ENCODE data around the gene ARID3B.
"Not testable (repeated sequence)": the region's sequence is repeated elsewhere in the genome, so short reads cannot be mapped to it uniquely, and the experiment has no call there.

ARID3B gene

DNA sequence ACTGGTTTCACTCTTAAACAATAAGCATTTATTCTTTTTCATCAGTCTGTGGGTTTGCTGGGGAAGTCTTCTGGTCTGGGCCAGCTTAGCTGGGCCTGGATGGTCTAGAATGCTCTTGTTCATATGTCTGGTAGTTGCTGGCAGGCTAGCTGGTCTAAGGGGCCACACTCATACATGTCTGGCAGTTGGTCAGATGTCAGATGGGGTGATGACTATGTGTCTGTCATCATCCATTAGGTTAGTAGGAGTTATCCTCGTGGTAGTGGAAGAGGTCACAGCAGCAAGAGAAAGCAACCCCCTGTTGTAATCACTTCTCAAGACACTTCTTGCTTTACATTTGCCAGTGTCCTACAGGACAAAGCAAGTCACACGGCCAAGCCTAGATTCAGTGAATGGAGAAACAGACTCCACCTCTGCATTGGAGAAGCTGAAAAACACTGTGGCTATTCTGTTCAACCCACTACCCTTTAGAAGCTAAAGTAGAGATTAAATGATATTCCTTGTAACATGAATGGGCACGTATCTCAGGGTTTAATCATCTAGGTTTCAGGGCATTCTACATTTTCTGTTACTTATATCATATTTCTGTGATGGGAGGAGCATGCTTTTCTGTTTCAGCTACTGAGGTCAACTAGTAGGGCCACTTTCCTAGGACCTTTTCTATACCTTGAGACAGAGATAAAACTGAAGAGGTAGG lies 5.5 kb upstream of the ARID3B start:
- in situ Hi-C loops (cut with MboI; ENCODE audit: low sequenced_read_pairs) = no loop called here

DNA sequence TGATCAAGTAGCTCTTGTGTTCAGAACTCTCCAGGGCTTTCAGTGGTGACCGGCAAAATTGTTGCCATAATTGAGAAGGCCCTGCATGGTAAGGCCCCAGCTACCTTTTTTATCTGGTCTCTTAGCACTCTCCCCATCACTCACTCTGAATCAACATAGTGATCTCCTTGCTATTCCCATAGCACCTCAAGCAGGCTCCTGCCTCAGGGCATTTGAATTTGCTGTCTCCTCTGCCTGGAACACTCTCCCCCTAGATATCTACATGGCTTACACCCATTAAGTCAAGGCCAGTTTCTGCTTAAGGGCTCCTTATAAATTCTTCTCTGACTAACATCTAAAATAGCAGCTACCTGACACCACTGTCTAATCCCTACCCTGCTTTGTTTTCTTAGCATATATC lies 3.3 kb upstream of the ARID3B start:
- in situ Hi-C loops (cut with MboI; ENCODE audit: low sequenced_read_pairs) = no loop called here

DNA sequence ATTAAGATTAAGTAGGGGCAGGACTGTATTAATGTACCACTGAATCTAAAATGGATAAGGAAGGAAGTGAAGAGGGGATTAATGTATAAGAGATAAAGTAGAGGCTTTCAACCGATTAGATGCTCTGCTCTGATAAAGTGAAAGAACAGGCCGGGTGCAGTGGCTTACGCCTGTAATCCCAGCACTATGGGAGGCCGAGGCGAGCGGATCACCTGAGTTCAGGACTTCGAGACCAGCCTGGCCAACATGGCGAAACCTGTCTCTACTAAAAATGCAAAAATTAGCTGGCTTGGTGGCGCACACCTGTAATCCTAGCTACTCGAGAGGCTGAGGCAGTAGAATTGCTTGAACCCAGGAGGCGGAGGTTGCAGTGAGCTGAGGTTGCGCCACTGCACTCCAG lies 1.5 kb upstream of the ARID3B start:
- in situ Hi-C loops (cut with MboI; ENCODE audit: low sequenced_read_pairs) = not testable (repeated sequence)

DNA sequence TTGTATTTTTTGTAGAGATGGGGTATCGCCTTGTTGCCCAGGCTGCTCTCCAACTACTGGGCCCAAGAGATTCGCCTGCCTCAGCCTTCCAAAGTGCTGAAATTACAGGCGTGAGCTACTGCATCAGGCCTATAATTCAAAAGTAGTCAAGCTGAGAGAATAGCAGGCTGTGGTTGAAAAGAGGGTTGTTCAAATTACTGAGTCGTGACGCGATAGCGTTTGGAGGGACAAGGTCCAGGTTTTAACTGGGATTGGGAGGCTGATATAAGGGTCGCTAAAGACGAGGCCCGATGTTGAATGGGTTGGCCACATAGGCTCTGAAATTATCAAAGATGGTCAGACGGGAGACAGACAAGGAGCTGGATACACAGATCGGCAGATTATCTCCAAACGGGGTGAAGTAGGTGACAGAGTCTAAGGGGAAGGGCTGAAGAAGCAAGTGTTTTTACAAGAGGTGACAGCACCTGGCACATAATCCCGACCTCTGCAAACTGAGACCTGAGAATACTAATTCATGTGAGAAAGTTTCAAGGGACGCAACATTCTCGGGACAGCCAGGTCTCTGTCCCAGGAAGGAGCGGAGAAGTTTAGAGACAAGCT lies 759 bp upstream of the ARID3B start:
- in situ Hi-C loops (cut with MboI; ENCODE audit: low sequenced_read_pairs) = no loop called here

DNA sequence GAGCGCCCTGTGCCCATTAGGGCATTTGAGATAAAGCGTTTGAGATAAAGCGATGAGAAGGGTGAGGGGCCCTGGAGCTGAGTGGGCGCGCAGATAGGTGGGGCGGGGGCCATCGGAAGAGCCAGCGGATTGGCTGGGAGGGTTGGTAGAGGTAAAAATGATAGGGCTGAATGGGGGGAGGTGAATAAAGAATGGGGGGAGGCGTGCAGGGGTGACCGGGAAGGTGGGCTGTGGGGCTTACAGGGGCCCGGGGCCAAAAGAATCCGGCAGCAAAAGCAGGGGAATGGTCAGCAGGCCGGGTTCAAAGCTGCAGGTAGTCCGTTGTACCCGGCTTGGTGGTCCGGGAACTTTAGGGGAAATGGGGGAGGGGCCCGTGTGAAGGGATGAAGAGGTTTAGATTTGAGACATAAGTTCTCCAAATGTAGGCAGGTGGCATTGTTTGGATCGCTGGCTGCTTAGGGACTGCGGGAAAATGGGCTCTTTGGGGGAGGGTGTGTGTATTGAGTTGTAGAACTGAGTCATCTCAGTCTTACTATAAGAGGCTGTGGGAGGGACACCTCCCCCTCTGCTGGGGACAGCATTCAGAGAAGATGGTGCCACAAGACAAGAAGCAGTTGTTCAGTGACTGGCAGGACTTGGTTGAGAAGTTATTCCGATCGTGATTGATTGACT lies 610 bp downstream of the ARID3B start:
- in situ Hi-C loops (cut with MboI; ENCODE audit: low sequenced_read_pairs) = no loop called here

DNA sequence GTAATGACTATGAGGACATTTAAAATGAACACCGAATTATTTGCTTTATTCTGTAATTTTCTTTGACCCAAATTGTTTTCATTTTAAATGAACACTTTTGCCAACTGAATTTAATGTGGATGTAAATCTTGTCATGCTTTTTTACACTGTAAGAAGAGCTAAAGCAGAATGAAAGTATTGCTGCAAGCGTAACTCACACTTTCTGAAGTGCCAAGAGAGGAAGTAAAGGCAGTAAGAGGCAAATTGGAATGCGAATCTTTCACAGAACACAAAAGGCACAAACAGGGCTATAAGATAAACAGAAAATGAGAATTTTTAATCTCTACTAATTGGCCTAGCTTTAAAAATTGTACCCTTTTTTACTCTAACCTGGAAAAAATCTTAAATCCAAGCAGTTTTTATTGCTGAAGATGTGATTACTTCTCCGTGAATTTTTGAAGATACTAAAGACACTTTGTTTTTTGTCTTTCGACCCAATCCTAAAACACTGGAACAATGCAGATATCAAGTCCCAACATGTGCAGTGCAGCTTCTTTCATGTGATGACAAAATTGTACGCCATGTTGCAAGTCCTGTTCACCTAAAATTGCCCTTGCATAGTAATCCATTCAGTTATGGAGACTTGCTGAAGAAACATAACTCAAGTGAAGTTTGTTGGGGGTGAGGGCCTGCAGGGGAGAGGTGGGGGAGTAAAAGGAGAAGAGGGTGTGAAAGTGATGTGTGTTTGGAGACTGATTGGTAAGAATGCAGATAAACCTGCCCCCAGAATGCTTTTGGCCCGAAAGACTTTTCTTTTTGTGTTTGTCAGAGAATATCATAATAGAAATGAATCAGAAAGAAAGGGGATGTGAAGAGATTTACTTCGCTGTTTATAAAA lies 1.4 kb downstream of the ARID3B start:
- in situ Hi-C loops (cut with MboI; ENCODE audit: low sequenced_read_pairs) = no loop called here

DNA sequence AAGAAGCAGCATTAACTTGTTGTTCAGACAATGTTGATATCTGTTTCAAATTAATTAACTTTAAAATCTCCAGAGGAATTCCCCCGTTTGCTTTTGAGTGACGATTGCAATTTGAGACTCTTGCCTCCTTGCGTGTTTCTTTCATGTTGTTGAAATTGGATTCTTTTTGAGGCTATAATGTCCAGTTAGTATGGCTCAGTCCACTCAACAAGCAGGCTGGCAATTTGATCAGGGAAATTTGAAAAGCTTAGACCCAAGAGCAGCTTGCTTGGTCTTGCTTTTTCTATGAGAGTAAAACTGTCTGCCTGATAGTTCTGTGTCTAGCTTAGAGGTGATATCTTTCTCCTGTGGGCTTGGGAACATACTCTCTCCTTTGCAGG lies 2.0 kb downstream of the ARID3B start:
- in situ Hi-C loops (cut with MboI; ENCODE audit: low sequenced_read_pairs) = no loop called here

DNA sequence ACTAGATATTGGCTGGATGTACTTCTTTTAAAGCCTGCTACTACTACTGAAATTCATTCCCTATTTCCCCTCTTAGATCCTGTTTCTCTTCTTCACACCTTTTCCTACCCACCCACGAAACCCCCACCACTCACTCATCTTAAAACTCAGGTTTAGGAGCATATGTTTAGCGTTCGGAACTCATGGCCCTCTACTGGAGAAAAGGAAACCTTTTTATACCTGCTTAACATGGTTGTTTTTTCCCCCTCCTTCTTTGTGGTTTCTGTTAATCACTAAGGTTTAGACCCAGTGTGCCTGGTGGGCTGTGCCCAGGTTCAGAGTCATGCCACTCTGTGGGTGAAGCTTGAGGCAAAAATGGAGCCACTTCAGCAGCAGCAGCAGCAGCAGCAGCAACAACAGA lies 2.6 kb downstream of the ARID3B start:
- in situ Hi-C loops (cut with MboI; ENCODE audit: low sequenced_read_pairs) = no loop called here

DNA sequence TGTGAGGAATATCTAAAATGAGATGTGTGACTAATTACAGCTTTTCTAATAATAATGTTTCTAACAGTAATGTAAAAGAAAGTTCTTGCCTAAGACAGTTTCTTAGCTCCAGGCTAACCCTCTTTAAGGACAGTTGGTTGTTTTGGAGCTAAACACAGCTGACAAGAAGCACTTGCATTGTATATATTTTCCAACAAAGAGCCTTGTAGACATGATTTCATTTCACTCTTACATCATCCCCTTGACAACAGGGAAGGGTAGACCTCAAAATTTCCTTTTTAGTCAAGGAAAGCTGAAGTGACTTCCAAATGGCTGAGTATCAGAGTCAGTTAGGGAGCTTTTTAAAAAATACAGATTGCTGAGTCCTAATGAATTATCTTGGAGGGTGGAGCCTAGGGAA lies 4.1 kb downstream of the ARID3B start:
- in situ Hi-C loops (cut with MboI; ENCODE audit: low sequenced_read_pairs) = no loop called here

DNA sequence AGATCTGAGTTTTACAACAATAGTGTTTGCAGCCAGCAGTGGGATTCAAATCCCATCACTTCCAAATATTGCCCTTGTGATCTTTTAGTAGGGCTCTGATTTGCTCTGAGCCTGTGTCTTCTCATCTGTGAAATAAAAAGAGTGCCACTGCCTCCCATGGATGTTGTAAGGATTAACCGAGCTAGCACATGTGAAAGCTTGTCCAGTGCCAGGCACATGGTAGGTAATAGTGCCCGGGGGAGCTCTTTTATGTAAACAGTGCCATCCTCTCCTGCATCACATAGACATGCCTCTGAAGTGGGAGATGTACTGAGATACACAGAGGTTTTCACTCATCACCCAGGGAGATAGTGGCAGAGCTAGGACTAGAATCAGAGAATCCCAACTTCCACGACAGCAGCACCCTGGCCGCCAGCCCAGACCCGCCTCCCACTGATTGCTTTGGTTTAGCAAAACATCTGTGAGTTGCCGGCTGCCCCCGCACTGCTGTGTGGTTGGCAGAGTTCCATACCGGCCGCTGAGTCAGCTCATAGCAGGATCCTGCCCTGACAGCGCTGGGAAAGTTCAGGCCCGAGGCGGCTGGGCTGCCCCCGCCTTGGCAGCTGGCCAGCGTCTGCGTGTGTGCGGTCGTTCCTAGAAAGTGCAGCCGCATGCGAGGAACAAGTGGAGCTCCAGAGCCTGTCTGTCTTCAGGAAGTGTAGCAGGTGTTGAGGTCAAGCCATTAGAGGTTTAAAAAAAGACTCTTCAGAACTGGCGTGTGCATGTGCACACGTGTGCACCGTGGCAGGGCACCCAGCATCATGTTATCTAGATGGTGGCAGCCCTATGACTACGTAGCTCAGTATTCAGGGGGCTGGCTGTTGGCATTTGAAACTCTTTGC lies 5.0 kb downstream of the ARID3B start:
- in situ Hi-C loops (cut with MboI; ENCODE audit: low sequenced_read_pairs) = no loop called here

DNA sequence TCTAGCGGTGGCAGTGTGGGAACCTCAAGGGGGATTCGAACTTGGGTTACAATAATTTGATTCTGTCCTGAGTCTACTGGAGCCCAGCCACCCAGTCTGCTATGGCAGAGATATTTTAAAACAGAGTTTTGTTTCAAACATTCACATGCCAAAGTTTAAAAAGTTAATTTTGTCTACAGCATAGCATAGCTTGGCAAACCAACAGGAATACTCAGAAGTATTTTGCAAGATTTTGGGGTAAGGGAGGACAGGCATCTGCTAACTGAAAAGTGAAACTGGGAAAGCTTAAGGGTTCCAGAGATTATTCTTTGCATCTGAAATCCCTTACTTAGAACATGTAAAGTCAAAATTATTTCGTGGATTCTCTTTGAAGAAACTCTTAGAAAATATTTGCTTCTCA lies 6.6 kb downstream of the ARID3B start:
- in situ Hi-C loops (cut with MboI; ENCODE audit: low sequenced_read_pairs) = no loop called here

DNA sequence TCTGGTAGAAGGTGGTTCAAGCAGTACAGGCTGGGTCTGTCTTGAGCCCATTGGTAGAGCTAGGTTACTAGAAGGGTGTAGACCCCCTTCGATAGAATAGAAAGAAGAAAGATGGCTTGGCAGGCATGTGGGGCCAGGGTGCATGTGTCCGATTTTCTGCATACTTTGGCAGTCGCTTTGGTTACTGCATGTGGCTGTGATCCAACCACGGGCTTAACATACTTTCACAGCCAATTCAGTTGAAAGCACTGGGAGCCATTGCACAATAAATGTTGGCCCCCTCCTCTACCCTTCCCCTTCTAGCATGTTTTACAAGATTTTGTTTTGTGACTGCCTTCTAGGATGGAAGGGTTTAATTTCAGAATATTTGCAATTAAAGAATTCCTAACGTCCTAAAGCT lies 7.2 kb downstream of the ARID3B start:
- in situ Hi-C loops (cut with MboI; ENCODE audit: low sequenced_read_pairs) = no loop called here

DNA sequence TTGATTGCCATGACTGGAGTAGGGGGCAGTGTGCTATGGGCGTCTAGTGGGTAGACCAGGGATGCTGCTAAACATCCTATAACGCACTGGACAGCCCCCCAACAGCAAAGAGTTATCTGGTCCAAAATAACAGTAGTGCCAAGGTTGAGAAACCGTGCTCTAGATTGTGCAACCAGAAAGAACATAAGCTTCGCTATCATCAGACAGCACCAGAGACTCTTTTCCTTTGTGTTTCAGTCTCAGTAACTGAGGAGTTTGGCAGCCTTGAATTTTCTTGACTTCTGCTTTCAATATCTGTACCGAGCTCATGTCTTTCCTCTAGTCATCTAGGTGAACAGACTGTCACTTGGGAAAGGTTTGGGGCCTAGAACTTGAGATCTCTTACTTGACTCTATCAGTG lies 8.8 kb downstream of the ARID3B start:
- in situ Hi-C loops (cut with MboI; ENCODE audit: low sequenced_read_pairs) = no loop called here

DNA sequence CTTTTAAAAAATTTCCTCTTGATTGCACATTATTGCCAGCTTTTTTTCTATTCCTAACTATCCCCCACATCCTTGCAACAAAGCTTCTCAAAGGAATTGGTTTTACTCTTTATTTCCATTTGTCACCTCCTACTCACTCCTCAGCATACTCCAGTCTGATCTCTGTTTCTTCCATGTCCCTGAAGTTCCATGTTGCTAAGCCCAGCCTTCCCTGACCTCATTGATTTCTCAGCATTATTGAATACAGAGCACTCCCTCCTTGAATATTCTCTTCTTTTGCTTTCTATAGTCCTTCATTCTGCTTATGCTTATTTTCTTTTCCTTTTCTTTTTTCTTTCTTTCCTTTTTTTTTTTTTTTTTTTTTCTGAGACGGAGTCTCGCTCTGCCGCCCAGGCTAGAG lies 10.7 kb downstream of the ARID3B start:
- in situ Hi-C loops (cut with MboI; ENCODE audit: low sequenced_read_pairs) = no loop called here

DNA sequence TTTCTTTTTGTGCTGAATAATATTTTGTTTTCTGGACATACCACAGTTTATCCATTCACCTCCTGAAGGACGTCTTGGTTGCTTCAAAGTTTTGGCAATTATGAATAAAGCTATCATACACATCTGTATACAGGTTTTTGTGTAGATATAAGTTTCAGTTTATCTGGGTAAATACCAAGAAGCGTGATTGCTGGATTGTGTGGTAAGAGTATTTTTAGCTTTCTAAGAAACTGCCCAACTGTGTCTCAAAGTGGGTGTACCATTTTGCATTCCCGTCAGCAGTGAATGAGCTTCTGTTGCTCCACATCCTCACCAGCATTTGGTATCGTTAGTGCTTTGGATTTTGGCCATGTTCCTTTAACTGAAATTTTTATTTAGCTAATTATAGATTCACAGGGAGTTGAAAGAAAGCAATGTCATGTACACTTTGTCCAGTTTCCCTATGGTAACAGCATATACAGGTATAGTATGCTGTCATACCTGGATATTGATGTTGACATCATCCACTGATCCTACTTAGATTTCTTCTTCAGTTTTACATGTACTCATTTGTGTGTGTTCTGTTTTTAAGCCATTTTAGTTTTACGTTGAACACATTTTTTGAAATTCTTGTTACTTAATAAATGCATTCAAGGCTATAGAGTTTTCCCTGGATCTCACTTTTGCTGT lies 11.9 kb downstream of the ARID3B start:
- in situ Hi-C loops (cut with MboI; ENCODE audit: low sequenced_read_pairs) = no loop called here

DNA sequence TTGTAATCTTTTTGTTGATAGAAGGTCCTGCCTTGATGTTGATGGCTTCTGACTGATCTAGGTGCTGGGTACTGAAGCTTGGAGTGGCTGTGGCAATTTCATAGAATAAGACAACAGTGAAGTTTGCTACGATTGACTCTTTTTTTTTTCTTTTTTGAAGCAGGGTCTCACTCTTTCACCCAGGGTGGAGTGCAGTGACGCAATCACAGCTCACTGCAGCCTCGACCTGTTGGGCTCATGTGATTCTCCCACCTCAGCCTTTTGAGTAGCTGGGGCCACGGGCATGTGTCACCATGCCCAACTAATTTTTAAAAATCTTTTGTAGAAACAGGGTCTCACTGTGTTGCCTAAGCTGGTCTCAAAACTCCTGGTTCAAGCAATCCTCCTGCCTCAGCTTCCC lies 14.2 kb downstream of the ARID3B start:
- in situ Hi-C loops (cut with MboI; ENCODE audit: low sequenced_read_pairs) = no loop called here

DNA sequence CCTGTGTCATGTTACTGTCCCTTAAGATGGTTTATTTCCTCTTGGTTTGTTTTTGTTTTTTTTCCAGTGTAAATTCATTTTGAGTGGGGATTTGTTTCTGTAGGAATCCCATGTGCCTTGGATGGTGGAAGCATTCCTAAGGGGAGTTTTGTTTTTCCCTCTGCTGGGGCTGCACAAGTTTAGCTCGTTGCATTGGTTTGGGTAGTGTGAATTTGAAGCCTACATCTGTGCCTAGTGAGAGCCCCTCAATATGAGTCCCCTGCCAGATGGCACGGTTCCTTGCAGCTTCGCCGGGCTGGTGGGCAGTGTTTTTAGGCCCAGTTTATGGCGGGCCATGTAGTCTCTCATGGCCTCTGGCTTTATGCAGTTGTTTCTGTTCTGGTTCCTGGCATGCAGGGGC lies 17.7 kb downstream of the ARID3B start:
- in situ Hi-C loops (cut with MboI; ENCODE audit: low sequenced_read_pairs) = no loop called here

DNA sequence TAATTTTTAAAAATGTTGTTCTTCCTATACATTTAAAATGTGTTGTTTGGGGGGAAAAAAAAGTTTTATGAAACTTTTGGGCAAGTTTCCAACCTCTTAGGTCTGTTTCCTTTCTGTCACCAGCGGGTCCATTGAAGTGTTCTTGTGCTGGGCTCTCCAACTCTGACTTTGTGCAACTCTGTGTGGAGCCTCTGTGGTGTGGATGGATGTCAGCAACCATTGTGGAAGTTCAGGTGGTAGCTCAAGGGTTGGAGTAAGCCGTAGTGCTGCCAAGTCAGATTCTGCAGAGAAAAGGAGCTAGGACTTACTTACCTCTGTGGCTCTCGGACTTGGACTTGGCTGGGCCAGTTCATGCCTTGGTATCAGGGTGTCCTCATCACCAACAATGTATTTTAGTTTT lies 22.4 kb downstream of the ARID3B start:
- in situ Hi-C loops (cut with MboI; ENCODE audit: low sequenced_read_pairs) = no loop called here

DNA sequence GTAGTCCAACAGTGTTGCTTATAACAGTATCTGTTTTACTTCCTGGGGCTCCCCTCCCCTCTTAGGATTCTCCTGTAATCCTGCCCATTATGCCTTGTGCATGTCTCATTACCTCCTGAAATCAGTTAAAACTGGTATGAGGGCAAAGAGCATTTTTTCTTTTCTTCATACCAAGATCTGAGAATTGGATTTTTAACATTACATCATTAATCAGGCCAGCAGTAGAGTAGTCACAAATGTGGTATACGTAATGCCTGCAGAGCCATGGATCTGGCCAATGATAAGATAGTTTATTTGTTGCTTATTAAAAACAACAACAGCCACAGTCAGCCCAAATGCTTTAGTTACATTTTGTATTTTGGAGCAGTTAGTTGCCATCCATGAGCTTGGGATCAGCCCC lies 23.2 kb downstream of the ARID3B start:
- in situ Hi-C loops (cut with MboI; ENCODE audit: low sequenced_read_pairs) = no loop called here
